Measurements from ENCODE around the gene CELF5. TPM values are rescaled to one million over a fixed set of nuclear protein-coding genes. Genes with fewer than 3 reads are reported as not detected.

Gene CELF5
- total RNA-seq, 3 donors from 2014 or later (not counting 1 experiment from before 2014, with no cell fraction given) = 0.41 to 0.83 TPM; not detected in 1

GRCh38 chr19:3193256-3194105 lies 31.0 kb upstream of the CELF5 start:
- H3K4me3 ChIP-seq (ENCODE audit: low read length) = no peak overlapping the region
- TF ChIP-seq CTCF (IDR thresholded peaks at IDR 0.05) = no peak
- no peaks in the 10 kb centered on the region for H3K36me3 Mint-ChIP-seq
- no peak for DNase-seq
- no peak overlapping the region for H3K27ac ChIP-seq (ENCODE audit: low read length)
- intact Hi-C loops (cut with micrococcal nuclease) = no loop called here
- H3K4me1 ChIP-seq (ENCODE audit: control insufficient read depth, insufficient read depth, low read length) = peaks cover 11% of the 10 kb centered on the region
- peaks cover 14% of the 10 kb centered on the region for H3K36me3 ChIP-seq (ENCODE audit: control insufficient read depth, insufficient read depth, low read length)
- no peak overlapping the region for H3K27ac Mint-ChIP-seq
- H3K9me3 Mint-ChIP-seq = no peaks in the 10 kb centered on the region
- 69% methylated on average over 40 of the region's 40 CpGs for WGBS (ENCODE audit: insufficient coverage)
- H3K4me1 Mint-ChIP-seq = peaks cover 0 to 7% of the 10 kb centered on the region in 2 donors
- no peak for ATAC-seq
- H3K27me3 ChIP-seq (ENCODE audit: control insufficient read depth, insufficient read depth, low read length) = no peaks in the 10 kb centered on the region
- H3K4me3 Mint-ChIP-seq = no peak overlapping the region
- H3K27me3 Mint-ChIP-seq (ENCODE audit: low read depth in 2 of 2) = no peaks in the 10 kb centered on the region
- H3K9me3 ChIP-seq (ENCODE audit: control insufficient read depth, insufficient read depth, low read length) = no peaks in the 10 kb centered on the region

GRCh38 chr19:3194106-3195087 lies 30.1 kb upstream of the CELF5 start:
- intact Hi-C loops (cut with micrococcal nuclease) = no loop called here
- Histone ChIP-seq H3K36me3 (ENCODE audit: control insufficient read depth, insufficient read depth, low read length) (peaks cover 14% of the 10 kb centered on the region), H3K27ac (ENCODE audit: low read length) (no peak overlapping the region), H3K27me3 (ENCODE audit: control insufficient read depth, insufficient read depth, low read length) (no peaks in the 10 kb centered on the region), H3K4me1 (ENCODE audit: control insufficient read depth, insufficient read depth, low read length) (peaks cover 2% of the 10 kb centered on the region), H3K4me3 (ENCODE audit: low read length) (no peak overlapping the region), H3K9me3 (ENCODE audit: control insufficient read depth, insufficient read depth, low read length) (no peaks in the 10 kb centered on the region)
- no peaks in the 10 kb centered on the region for H3K9me3 Mint-ChIP-seq
- 90% methylated on average over 17 of the region's 17 CpGs for WGBS (ENCODE audit: insufficient coverage)
- H3K36me3 Mint-ChIP-seq = no peaks in the 10 kb centered on the region
- no peaks in the 10 kb centered on the region for H3K27me3 Mint-ChIP-seq (ENCODE audit: low read depth in 2 of 2)
- H3K4me1 Mint-ChIP-seq = no peaks in the 10 kb centered on the region
- no peak for TF ChIP-seq CTCF (IDR thresholded peaks at IDR 0.05)
- ATAC-seq = no peak
- H3K27ac Mint-ChIP-seq = no peak overlapping the region
- H3K4me3 Mint-ChIP-seq = no peak overlapping the region
- DNase-seq = no peak

GRCh38 chr19:3196064-3196932 lies 28.2 kb upstream of the CELF5 start:
- DNase-seq (no peak), ATAC-seq (no peak)
- Mint-ChIP-seq H3K27ac (no peak overlapping the region), H3K36me3 (no peaks in the 10 kb centered on the region), H3K9me3 (no peaks in the 10 kb centered on the region), H3K4me1 (no peaks in the 10 kb centered on the region), H3K4me3 (no peak overlapping the region), H3K27me3 (ENCODE audit: low read depth in 2 of 2) (no peaks in the 10 kb centered on the region)
- 95% methylated on average over 42 of the region's 42 CpGs for WGBS (ENCODE audit: insufficient coverage)
- Histone ChIP-seq H3K4me1 (ENCODE audit: control insufficient read depth, insufficient read depth, low read length) (no peaks in the 10 kb centered on the region), H3K4me3 (ENCODE audit: low read length) (no peak overlapping the region), H3K27ac (ENCODE audit: low read length) (no peak overlapping the region), H3K36me3 (ENCODE audit: control insufficient read depth, insufficient read depth, low read length) (peaks cover 15% of the 10 kb centered on the region), H3K9me3 (ENCODE audit: control insufficient read depth, insufficient read depth, low read length) (no peaks in the 10 kb centered on the region), H3K27me3 (ENCODE audit: control insufficient read depth, insufficient read depth, low read length) (no peaks in the 10 kb centered on the region)
- intact Hi-C loops (cut with micrococcal nuclease) = no loop called here
- TF ChIP-seq CTCF (IDR thresholded peaks at IDR 0.05) = no peak
